ENCODE results near the gene AKAP8L.
"Not testable (repeated sequence)": the region's sequence is repeated elsewhere in the genome, so short reads cannot be mapped to it uniquely, and the experiment has no call there.

The AKAP8L gene

DNA sequence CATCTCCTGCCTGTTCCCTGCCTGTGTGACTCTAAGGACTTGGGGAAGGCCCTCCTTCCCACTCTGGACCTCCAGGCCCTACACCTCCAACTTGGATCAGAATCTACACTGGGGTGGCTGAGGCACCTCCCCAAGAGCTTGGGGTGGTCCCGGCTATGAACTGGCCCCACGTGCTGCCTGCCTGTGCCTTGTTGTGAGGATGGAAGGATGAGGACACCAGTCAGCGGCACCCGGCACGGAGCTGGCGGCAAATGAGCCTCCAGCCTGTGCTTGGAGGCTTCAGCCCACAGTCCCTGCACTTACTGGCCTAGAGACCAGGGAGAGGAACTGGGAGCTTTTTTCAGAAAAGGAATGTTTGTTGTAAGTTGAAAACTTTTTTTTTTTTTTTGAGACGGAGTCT, 47.7 kb downstream of the AKAP8L start:
- DNase-seq (ENCODE audit: insufficient read length, low spot score) (no peak), FAIRE-seq (no peak)
- TF ChIP-seq CTCF (IDR thresholded peaks at IDR 0.05; ENCODE audit: insufficient read depth, missing control alignments), result no peak

DNA sequence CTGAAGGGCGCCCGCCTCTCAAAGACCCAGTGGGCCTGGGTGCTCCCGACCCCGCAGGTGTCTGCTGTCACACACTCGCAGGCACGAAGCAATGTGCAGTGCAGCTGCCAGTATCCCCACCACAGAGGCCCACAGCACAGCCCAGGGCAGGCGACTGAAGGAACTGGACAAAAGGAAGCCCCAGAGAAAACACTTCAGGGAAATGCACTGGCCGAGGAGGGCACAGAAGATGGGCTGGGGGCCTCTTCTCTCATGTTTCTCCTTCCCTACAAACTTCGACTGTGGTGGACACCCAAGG, 49.2 kb downstream of the AKAP8L start:
- DNase-seq (ENCODE audit: insufficient read length, low spot score), result no peak
- no peak for TF ChIP-seq CTCF (IDR thresholded peaks at IDR 0.05; ENCODE audit: insufficient read depth, missing control alignments)
- FAIRE-seq, result no peak

DNA sequence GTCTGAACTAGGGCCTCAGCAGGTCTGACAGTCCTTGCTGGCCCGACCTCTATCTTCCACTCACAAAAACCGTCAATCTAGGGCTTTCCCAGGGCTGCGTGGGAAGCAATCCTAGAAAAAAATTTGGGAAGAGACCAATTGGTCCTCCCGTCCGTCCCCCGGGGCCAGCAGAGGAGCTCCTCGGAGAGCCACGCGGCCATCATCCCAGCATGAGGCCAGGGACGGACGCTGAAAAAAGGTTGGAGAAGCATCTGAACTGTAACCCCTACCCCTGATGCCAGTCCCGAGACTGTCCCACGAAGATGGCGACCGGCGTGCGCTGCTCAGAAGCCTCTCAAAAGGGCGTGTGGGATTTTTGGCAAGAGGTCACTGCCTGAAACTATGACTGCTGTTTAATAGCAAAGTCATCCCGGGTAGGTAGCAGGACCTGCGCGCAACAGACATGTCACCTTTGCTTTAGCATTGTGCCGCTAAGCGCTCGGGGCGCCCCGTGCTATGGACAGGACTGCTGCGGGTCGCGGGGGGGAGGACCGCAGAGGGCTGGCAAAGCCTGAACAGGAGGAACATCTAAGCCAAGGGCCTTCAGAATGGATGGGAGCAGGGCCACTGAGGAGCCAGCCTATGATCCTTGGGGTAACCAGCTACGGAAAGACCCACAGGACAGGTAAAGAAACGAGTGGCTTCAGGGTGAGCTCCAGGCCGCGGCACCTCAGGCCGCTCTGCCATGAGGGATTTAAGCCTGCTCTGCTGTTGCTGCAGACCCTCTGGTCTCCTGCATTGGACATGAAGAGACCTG, 49.8 kb downstream of the AKAP8L start:
- TF ChIP-seq CTCF (IDR thresholded peaks at IDR 0.05; ENCODE audit: insufficient read depth, missing control alignments), result no peak
- FAIRE-seq, result no peak

DNA sequence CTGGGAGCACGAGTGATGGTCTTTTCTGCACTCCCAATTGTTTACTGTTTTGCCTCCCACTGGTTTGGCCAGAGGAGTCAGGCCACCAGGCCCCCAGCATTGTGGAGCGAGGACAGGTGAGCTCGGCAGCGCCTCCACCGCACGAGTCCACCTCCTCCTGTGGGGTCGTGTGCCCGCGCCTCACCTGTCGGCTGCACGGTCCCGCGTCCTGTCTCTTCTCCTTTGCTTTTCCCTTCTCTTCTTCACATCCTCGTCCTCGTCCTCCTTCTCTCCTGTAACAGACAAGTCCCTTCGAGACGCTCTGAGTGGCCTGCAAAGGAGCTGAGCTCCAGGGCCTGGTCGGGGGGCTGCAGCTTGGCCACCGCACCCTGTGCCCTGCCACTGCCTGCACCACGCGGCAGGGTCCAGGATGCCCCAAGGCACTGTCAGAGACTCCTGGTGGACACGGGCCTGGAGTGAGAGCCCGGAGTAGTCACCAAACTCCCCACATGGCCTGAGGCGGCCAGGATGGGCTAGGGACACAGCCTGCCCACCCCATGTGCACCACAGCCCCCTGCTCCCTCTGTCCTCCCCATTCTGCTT, 50.6 kb downstream of the AKAP8L start:
- TF ChIP-seq CTCF (IDR thresholded peaks at IDR 0.05; ENCODE audit: insufficient read depth, missing control alignments), result no peak
- DNase-seq (ENCODE audit: insufficient read length, low spot score) (no peak), FAIRE-seq (no peak)

More for the DNA sequence above, 49.8 kb downstream of the AKAP8L start:
- no peak for DNase-seq (ENCODE audit: insufficient read length, low spot score)

- DNase-seq (ENCODE audit: insufficient read length, low spot score), result no peak
- no peak for TF ChIP-seq CTCF (IDR thresholded peaks at IDR 0.05; ENCODE audit: insufficient read depth, missing control alignments)
- FAIRE-seq, result no peak
Measured at GRCh38 chr19:15367439-15367838, 51.3 kb downstream of the AKAP8L start.

- no peak for TF ChIP-seq CTCF (IDR thresholded peaks at IDR 0.05; ENCODE audit: insufficient read depth, missing control alignments)
- DNase-seq (ENCODE audit: insufficient read length, low spot score), result no peak
- FAIRE-seq, result no peak
Measured at GRCh38 chr19:15365264-15365663, 53.5 kb downstream of the AKAP8L start.

DNA sequence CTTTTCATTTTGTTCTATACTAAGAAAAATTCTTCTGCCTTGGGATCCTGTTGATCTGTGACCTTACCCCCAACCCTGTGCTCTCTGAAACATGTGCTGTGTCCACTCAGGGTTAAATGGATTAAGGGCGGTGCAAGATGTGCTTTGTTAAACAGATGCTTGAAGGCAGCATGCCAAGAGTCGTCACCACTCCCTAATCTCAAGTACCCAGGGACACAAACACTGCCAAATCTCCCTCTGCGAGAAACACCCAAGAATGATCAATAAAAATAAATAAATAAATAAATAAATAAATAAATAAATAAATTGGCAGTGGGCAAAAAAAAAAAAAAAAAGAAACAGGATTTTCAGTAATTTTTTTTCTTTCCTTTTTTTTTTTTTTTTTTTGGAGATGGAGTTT, 55.0 kb downstream of the AKAP8L start:
- FAIRE-seq; DNase-seq (ENCODE audit: insufficient read length, low spot score): not testable (repeated sequence)

GRCh38 chr19:15363048-15363447, 55.7 kb downstream of the AKAP8L start:
- DNase-seq (ENCODE audit: insufficient read length, low spot score); FAIRE-seq: not testable (repeated sequence)

DNA sequence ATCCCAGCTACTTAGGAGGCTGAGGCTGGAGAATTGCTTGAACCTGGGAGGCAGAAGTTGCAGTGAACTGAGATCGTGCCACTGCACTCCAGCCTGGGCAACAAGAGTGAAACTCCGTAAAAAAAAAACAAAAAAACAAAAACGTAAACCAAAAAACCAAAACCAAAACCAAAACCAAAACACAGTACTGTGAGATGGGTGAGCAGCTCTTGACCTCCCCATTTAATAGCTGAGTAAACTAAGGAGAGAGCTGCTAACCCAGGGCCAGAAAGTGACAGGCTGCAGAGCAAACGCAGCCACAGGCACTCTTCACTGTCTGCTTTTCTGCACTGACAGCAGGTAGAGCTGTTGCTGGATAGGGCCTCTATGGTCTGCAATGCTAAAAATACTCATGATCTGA, 58.8 kb downstream of the AKAP8L start:
- not testable (repeated sequence) for FAIRE-seq; DNase-seq (ENCODE audit: insufficient read length, low spot score)
